HG02973 (cell line): ENCODE measurements around the gene BTNL9.
"Not testable (repeated sequence)": the region's sequence is repeated elsewhere in the genome, so short reads cannot be mapped to it uniquely, and the experiment has no call there.

Experiments used
- ATAC-seq: cut with Tn5 transposase; IDR thresholded peaks from one replicate; pipeline ENCODE4 v1.9.1; 2021; ENCODE audit warnings: moderate library complexity; ENCODE audit not compliant: unreplicated experiment

BTNL9 gene

GRCh38 chr5:181097759-181098491 lies 57.9 kb downstream of the BTNL9 start:
- ATAC-seq: not testable (repeated sequence)

GRCh38 chr5:181098762-181099601 lies 58.9 kb downstream of the BTNL9 start:
- no peak for ATAC-seq

- no peak for ATAC-seq
These were observed 59.6 kb downstream of the BTNL9 start for GRCh38 chr5:181099602-181100086.

GRCh38 chr5:181100121-181100875 lies 60.2 kb downstream of the BTNL9 start:
- no peak for ATAC-seq

GRCh38 chr5:181101030-181101641 lies 61.1 kb downstream of the BTNL9 start:
- ATAC-seq: not testable (repeated sequence)

GRCh38 chr5:181101930-181102674 lies 62.0 kb downstream of the BTNL9 start:
- ATAC-seq: not testable (repeated sequence)

- ATAC-seq: not testable (repeated sequence)
These were observed 64.1 kb downstream of the BTNL9 start for GRCh38 chr5:181104259-181104568.

- not testable (repeated sequence) for ATAC-seq
These were observed 64.7 kb downstream of the BTNL9 start for GRCh38 chr5:181104606-181105390.

- no peak for ATAC-seq
These were observed 65.4 kb downstream of the BTNL9 start for GRCh38 chr5:181105391-181106025.

GRCh38 chr5:181107699-181108098 lies 67.6 kb downstream of the BTNL9 start:
- no peak for ATAC-seq

- ATAC-seq: no peak
These were observed 68.6 kb downstream of the BTNL9 start for GRCh38 chr5:181108578-181109165.

- no peak for ATAC-seq
These were observed 69.5 kb downstream of the BTNL9 start for GRCh38 chr5:181109489-181110013.

- no peak for ATAC-seq
These were observed 70.9 kb downstream of the BTNL9 start for GRCh38 chr5:181111010-181111409.
